ENCODE results near the gene APMAP.
"Not testable (repeated sequence)": the region's sequence is repeated elsewhere in the genome, so short reads cannot be mapped to it uniquely, and the experiment has no call there.

Gene APMAP

DNA sequence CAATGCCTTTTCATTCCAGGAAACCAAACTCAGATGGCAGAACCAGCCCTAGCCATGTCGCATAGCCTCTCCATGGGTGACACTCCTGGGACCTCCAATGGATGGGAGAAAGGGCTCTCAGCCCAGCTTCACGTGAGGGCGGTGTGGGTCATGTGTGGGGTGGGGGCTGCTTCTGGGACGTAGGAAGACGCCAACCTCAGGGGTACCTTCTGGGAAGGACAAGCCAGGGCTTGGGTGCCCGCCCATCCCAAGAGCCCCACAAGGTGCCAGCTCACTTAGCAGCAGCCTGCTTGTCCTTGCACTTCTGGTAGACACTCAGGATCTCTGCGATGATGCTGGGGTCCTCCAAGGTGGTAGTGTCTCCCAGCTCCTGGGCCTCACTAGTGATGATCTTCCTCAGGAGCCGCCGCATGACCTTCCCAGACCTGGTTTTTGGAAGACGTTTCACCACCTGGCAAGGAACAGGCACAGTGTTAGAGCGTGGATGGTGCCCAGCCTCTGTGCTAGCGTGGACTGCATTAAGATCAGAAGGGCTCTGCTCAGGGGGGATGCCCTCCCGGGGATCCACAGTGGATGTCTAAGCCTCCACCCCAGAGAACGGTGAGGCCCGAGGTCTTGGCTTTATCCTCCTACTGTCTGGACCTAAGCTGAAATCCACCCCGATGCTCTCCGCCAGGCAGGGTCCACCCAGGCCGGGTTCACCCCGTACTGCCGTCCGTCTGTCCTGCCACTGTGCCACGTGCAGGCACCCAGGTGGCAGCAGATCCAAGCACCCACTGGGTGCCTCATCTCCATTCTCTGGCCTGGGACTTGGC is 15.1 kb upstream of the APMAP start:
- Histone ChIP-seq H3K27me3 (replicated peaks; ENCODE audit: control insufficient read depth, insufficient read depth, low read length, poor library complexity, severe bottlenecking) (no peaks in the 10 kb centered on the region), H3K4me1 (ENCODE audit: control insufficient read depth, insufficient read depth, low read length, poor library complexity, severe bottlenecking) (no peaks in the 10 kb centered on the region), H3K4me3 (ENCODE audit: insufficient read depth, low read depth, low read length, poor library complexity, severe bottlenecking) (no peak overlapping the region), H3K36me3 (ENCODE audit: control insufficient read depth, insufficient read depth, low read length) (peaks cover 67% of the 10 kb centered on the region), H3K9me3 (ENCODE audit: control insufficient read depth, low read length) (no peaks in the 10 kb centered on the region), H3K27ac (ENCODE audit: insufficient read depth, low read length, poor library complexity, severe bottlenecking) (no peak overlapping the region)
- no peak for DNase-seq

DNA sequence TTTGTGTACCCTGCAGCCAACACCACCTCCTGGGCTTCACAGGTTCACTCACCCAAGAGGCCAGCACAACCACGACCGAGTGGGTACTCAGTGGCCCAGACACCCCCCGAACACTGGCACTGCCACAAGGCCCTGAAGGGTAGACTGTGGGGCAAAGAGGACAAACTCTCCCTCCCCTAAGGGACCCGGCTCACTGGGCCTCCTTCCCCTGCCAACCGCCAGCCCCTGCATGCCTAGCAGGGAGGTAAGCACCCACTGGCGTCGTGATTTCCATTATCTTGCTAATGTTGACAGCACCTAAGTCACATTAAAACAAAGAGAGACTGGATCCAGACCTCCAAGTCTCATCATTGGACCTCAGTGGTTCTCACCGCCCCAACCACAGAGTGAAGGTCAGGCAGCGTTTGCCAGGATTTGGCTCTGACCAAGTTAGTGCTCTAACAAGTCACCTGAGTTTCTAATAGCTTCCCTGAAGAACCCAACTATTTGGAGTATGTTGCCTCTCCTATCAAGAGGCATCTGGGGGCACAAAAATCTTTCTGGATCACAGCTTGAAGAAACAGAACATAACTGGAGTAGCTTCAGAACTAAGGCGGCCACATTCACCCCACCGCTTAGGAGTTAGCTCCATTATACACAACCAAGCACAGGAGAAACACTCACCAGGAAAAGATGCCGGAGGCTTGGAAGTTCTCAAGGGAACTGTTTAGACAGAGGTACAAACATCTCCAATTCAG is 14.0 kb upstream of the APMAP start:
- no peak overlapping the region for H3K4me3 ChIP-seq (ENCODE audit: insufficient read depth, low read depth, low read length, poor library complexity, severe bottlenecking)
- H3K27ac ChIP-seq (ENCODE audit: insufficient read depth, low read length, poor library complexity, severe bottlenecking), result no peak overlapping the region
- no peaks in the 10 kb centered on the region for H3K4me1 ChIP-seq (ENCODE audit: control insufficient read depth, insufficient read depth, low read length, poor library complexity, severe bottlenecking)
- DNase-seq, result no peak
- no peaks in the 10 kb centered on the region for H3K9me3 ChIP-seq (ENCODE audit: control insufficient read depth, low read length)
- H3K36me3 ChIP-seq (ENCODE audit: control insufficient read depth, insufficient read depth, low read length), result peaks cover 56% of the 10 kb centered on the region
- no peaks in the 10 kb centered on the region for H3K27me3 ChIP-seq (replicated peaks; ENCODE audit: control insufficient read depth, insufficient read depth, low read length, poor library complexity, severe bottlenecking)

DNA sequence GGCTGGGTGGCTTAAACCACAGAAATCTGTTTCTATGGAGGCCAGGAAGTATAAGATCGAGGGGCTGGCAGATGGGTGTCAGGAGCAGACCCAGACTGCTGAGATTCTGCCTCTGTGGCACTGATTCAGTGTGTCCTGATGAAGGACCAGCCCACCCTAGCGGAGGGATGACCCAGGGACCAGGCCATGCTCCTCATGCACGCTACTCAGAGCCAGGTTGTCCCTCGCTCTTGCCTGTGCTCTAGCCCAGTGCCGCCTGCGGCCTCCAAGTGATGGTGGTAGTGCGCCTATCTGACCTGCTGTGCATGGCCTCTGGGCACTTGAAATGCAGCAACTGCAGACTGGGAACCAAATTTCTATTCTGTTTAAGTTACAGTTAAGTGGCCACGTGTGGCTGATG is 13.1 kb upstream of the APMAP start:
- Histone ChIP-seq H3K27me3 (replicated peaks; ENCODE audit: control insufficient read depth, insufficient read depth, low read length, poor library complexity, severe bottlenecking) (no peaks in the 10 kb centered on the region), H3K4me3 (ENCODE audit: insufficient read depth, low read depth, low read length, poor library complexity, severe bottlenecking) (no peak overlapping the region), H3K4me1 (ENCODE audit: control insufficient read depth, insufficient read depth, low read length, poor library complexity, severe bottlenecking) (no peaks in the 10 kb centered on the region), H3K9me3 (ENCODE audit: control insufficient read depth, low read length) (no peaks in the 10 kb centered on the region), H3K27ac (ENCODE audit: insufficient read depth, low read length, poor library complexity, severe bottlenecking) (no peak overlapping the region), H3K36me3 (ENCODE audit: control insufficient read depth, insufficient read depth, low read length) (peaks cover 48% of the 10 kb centered on the region)
- DNase-seq, result no peak

DNA sequence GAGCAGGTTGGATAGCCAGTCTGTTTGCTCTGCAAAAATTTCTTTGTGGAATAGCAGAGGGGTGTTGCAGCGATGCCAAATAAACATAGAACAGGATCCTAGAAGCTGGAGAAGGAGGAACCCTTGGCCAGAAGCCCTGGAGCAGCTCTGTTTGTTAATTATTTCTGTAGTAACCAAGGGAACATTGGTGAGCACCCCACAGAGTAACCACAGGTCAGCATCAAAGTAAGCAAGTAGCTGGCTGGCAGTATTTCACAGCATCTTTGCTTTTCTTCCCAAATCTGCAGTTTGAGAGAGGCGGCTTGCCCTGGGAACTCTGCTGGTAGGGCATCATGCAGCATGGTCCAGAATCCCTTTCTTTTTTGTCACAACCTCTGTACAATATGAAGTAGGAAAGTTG is 12.7 kb upstream of the APMAP start:
- no peak overlapping the region for H3K27ac ChIP-seq (ENCODE audit: insufficient read depth, low read length, poor library complexity, severe bottlenecking)
- DNase-seq, result no peak
- no peaks in the 10 kb centered on the region for H3K9me3 ChIP-seq (ENCODE audit: control insufficient read depth, low read length)
- H3K4me1 ChIP-seq (ENCODE audit: control insufficient read depth, insufficient read depth, low read length, poor library complexity, severe bottlenecking), result no peaks in the 10 kb centered on the region
- peaks cover 43% of the 10 kb centered on the region for H3K36me3 ChIP-seq (ENCODE audit: control insufficient read depth, insufficient read depth, low read length)
- no peaks in the 10 kb centered on the region for H3K27me3 ChIP-seq (replicated peaks; ENCODE audit: control insufficient read depth, insufficient read depth, low read length, poor library complexity, severe bottlenecking)
- H3K4me3 ChIP-seq (ENCODE audit: insufficient read depth, low read depth, low read length, poor library complexity, severe bottlenecking), result no peak overlapping the region

- H3K27ac ChIP-seq (ENCODE audit: insufficient read depth, low read length, poor library complexity, severe bottlenecking), result no peak overlapping the region
Observed at GRCh38 chr20:25003002-25003401, 10.5 kb upstream of the APMAP start.

GRCh38 chr20:25001323-25001722 is 8.8 kb upstream of the APMAP start:
- H3K4me3 ChIP-seq (ENCODE audit: insufficient read depth, low read depth, low read length, poor library complexity, severe bottlenecking); DNase-seq; H3K4me1 ChIP-seq (ENCODE audit: control insufficient read depth, insufficient read depth, low read length, poor library complexity, severe bottlenecking); H3K9me3 ChIP-seq (ENCODE audit: control insufficient read depth, low read length); H3K27me3 ChIP-seq (replicated peaks; ENCODE audit: control insufficient read depth, insufficient read depth, low read length, poor library complexity, severe bottlenecking); H3K27ac ChIP-seq (ENCODE audit: insufficient read depth, low read length, poor library complexity, severe bottlenecking): not testable (repeated sequence)
- H3K36me3 ChIP-seq (ENCODE audit: control insufficient read depth, insufficient read depth, low read length), result peaks cover 13% of the 10 kb centered on the region

More at GRCh38 chr20:25003002-25003401, 10.5 kb upstream of the APMAP start:
- H3K9me3 ChIP-seq (ENCODE audit: control insufficient read depth, low read length), result no peaks in the 10 kb centered on the region
- H3K4me1 ChIP-seq (ENCODE audit: control insufficient read depth, insufficient read depth, low read length, poor library complexity, severe bottlenecking), result no peaks in the 10 kb centered on the region
- peaks cover 29% of the 10 kb centered on the region for H3K36me3 ChIP-seq (ENCODE audit: control insufficient read depth, insufficient read depth, low read length)
- no peaks in the 10 kb centered on the region for H3K27me3 ChIP-seq (replicated peaks; ENCODE audit: control insufficient read depth, insufficient read depth, low read length, poor library complexity, severe bottlenecking)
- no peak for DNase-seq
- H3K4me3 ChIP-seq (ENCODE audit: insufficient read depth, low read depth, low read length, poor library complexity, severe bottlenecking), result no peak overlapping the region

DNA sequence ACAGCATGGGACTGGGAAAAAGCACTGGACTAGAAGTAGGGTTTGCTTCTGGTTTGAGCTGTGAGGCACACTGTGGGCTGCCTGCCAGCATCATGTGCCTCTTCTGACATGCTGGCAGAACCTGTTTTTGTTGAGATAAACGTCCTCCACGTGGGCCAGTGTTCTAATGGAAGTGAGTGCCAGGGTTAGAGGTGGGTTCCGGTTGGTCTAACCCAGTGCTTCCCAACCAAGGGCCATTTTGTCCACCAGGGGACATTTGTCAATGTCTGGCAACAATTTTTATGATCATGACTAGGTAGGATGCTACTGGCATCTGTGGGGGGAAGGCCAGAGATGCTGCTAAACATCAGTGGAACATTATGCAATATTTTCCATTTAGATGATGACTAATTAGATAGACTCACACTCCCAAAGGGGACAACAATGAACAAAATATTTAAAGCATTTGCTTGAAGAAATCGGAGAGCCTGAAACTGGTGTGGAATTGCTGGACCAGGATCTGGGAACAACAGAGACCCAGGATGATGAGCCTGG is 7.8 kb upstream of the APMAP start:
- no peak for DNase-seq
- Histone ChIP-seq H3K36me3 (ENCODE audit: control insufficient read depth, insufficient read depth, low read length) (peaks cover 4% of the 10 kb centered on the region), H3K27ac (ENCODE audit: insufficient read depth, low read length, poor library complexity, severe bottlenecking) (no peak overlapping the region), H3K27me3 (replicated peaks; ENCODE audit: control insufficient read depth, insufficient read depth, low read length, poor library complexity, severe bottlenecking) (no peaks in the 10 kb centered on the region), H3K4me1 (ENCODE audit: control insufficient read depth, insufficient read depth, low read length, poor library complexity, severe bottlenecking) (no peaks in the 10 kb centered on the region), H3K4me3 (ENCODE audit: insufficient read depth, low read depth, low read length, poor library complexity, severe bottlenecking) (no peak overlapping the region), H3K9me3 (ENCODE audit: control insufficient read depth, low read length) (no peaks in the 10 kb centered on the region)

- no peaks in the 10 kb centered on the region for H3K9me3 ChIP-seq (ENCODE audit: control insufficient read depth, low read length)
- no peak overlapping the region for H3K27ac ChIP-seq (ENCODE audit: insufficient read depth, low read length, poor library complexity, severe bottlenecking)
- DNase-seq, result no peak
- H3K4me1 ChIP-seq (ENCODE audit: control insufficient read depth, insufficient read depth, low read length, poor library complexity, severe bottlenecking), result no peaks in the 10 kb centered on the region
- H3K4me3 ChIP-seq (ENCODE audit: insufficient read depth, low read depth, low read length, poor library complexity, severe bottlenecking), result no peak overlapping the region
- no peaks in the 10 kb centered on the region for H3K36me3 ChIP-seq (ENCODE audit: control insufficient read depth, insufficient read depth, low read length)
- H3K27me3 ChIP-seq (replicated peaks; ENCODE audit: control insufficient read depth, insufficient read depth, low read length, poor library complexity, severe bottlenecking), result no peaks in the 10 kb centered on the region
Observed at GRCh38 chr20:24999568-24999967, 7.0 kb upstream of the APMAP start.

GRCh38 chr20:24998631-24999445 is 6.3 kb upstream of the APMAP start:
- Histone ChIP-seq H3K27me3 (replicated peaks; ENCODE audit: control insufficient read depth, insufficient read depth, low read length, poor library complexity, severe bottlenecking) (no peaks in the 10 kb centered on the region), H3K36me3 (ENCODE audit: control insufficient read depth, insufficient read depth, low read length) (no peaks in the 10 kb centered on the region), H3K27ac (ENCODE audit: insufficient read depth, low read length, poor library complexity, severe bottlenecking) (no peak overlapping the region), H3K4me1 (ENCODE audit: control insufficient read depth, insufficient read depth, low read length, poor library complexity, severe bottlenecking) (no peaks in the 10 kb centered on the region), H3K4me3 (ENCODE audit: insufficient read depth, low read depth, low read length, poor library complexity, severe bottlenecking) (no peak overlapping the region), H3K9me3 (ENCODE audit: control insufficient read depth, low read length) (no peaks in the 10 kb centered on the region)
- no peak for DNase-seq

Measured in effector memory CD4-positive, alpha-beta T cell (primary cell).